HG03439 (cell line): ENCODE measurements around the gene INPP5F.

ENCODE experiments used
- ATAC-seq: cut with Tn5 transposase; IDR thresholded peaks from one replicate; pipeline ENCODE4 v1.9.1; 2021; ENCODE audit warnings: mild to moderate bottlenecking, moderate library complexity; ENCODE audit not compliant: unreplicated experiment

The INPP5F gene

GRCh38 chr10:119807960-119808697 is 82.3 kb downstream of the INPP5F start:
- ATAC-seq, result no peak

GRCh38 chr10:119811122-119811521 is 85.3 kb downstream of the INPP5F start:
- ATAC-seq, result no peak

- no peak for ATAC-seq
Observed at GRCh38 chr10:119812684-119813083, 86.8 kb downstream of the INPP5F start.

GRCh38 chr10:119815671-119816070 is 89.8 kb downstream of the INPP5F start:
- no peak for ATAC-seq

- ATAC-seq, result no peak
Observed at GRCh38 chr10:119817991-119818888, 92.4 kb downstream of the INPP5F start.

GRCh38 chr10:119818889-119819270 is 93.0 kb downstream of the INPP5F start:
- no peak for ATAC-seq

GRCh38 chr10:119821182-119821581 is 95.3 kb downstream of the INPP5F start:
- no peak for ATAC-seq

- ATAC-seq, result no peak
Observed at GRCh38 chr10:119824299-119824698, 98.4 kb downstream of the INPP5F start.

GRCh38 chr10:119826771-119827170 is 100.9 kb downstream of the INPP5F start:
- no peak for ATAC-seq

- no peak for ATAC-seq
Observed at GRCh38 chr10:119827430-119827829, 101.6 kb downstream of the INPP5F start.

GRCh38 chr10:119829429-119829828 is 103.6 kb downstream of the INPP5F start:
- no peak for ATAC-seq

GRCh38 chr10:119830851-119831250 is 105.0 kb downstream of the INPP5F start:
- no peak for ATAC-seq

GRCh38 chr10:119831656-119832055 is 105.8 kb downstream of the INPP5F start:
- no peak for ATAC-seq

GRCh38 chr10:119832951-119833350 is 107.1 kb downstream of the INPP5F start:
- no peak for ATAC-seq

GRCh38 chr10:119834188-119834587 is 108.3 kb downstream of the INPP5F start:
- no peak for ATAC-seq

- no peak for ATAC-seq
Observed at GRCh38 chr10:119845656-119846055, 119.8 kb downstream of the INPP5F start.

- ATAC-seq, result no peak
Observed at GRCh38 chr10:119849031-119849789, 123.4 kb downstream of the INPP5F start.

GRCh38 chr10:119849944-119850343 is 124.1 kb downstream of the INPP5F start:
- no peak for ATAC-seq

- no peak for ATAC-seq
Observed at GRCh38 chr10:119852277-119852676, 126.4 kb downstream of the INPP5F start.

- ATAC-seq, result no peak
Observed at GRCh38 chr10:119852822-119853221, 127.0 kb downstream of the INPP5F start.

GRCh38 chr10:119853574-119853973 is 127.7 kb downstream of the INPP5F start:
- ATAC-seq, result no peak
